HFF-Myc (cell line): ENCODE data around the gene CYP27B1.
A peak's percentile ranks its signal among the peaks of the same experiment; 100 is the strongest.

Source experiments
- DNase-seq: peaks from one replicate; pipeline ENCODE4 v3.0.0-alpha.2; 2011; ENCODE audit warnings: low read depth; ENCODE audit errors: extremely low read depth
- H3K4me3 ChIP-seq: replicated peaks from 2 replicates; pipeline ENCODE4 v1.5.1; 2011; ENCODE audit warnings: low read depth, mild to moderate bottlenecking, control low read depth, low read length
- CTCF ChIP-seq: IDR thresholded peaks from 2 replicates; pipeline ENCODE4 v1.5.1; 2012; ENCODE audit warnings: mild to moderate bottlenecking, low read depth, low read length, control low read depth; ENCODE audit errors: missing control alignments

Gene CYP27B1

GRCh38 chr12:57803319-57803893 lies 36.5 kb upstream of the CYP27B1 start:
- TF ChIP-seq CTCF = peak; percentile 88
- DNase-seq = no peak
- H3K4me3 ChIP-seq = no peak overlapping the region

GRCh38 chr12:57802607-57803006 lies 35.7 kb upstream of the CYP27B1 start:
- no peak overlapping the region for H3K4me3 ChIP-seq
- no peak for TF ChIP-seq CTCF
- DNase-seq = no peak

- TF ChIP-seq CTCF = no peak
- DNase-seq = no peak
- no peak overlapping the region for H3K4me3 ChIP-seq
Measured at GRCh38 chr12:57800965-57801364, 34.1 kb upstream of the CYP27B1 start.

- no peak overlapping the region for H3K4me3 ChIP-seq
- no peak for DNase-seq
- TF ChIP-seq CTCF = no peak
Measured at GRCh38 chr12:57797933-57798332, 31.1 kb upstream of the CYP27B1 start.

GRCh38 chr12:57796996-57797395 lies 30.1 kb upstream of the CYP27B1 start:
- DNase-seq = no peak
- TF ChIP-seq CTCF = no peak

GRCh38 chr12:57795354-57795753 lies 28.5 kb upstream of the CYP27B1 start:
- no peak for DNase-seq

More at GRCh38 chr12:57796996-57797395, 30.1 kb upstream of the CYP27B1 start:
- no peak overlapping the region for H3K4me3 ChIP-seq

More at GRCh38 chr12:57795354-57795753, 28.5 kb upstream of the CYP27B1 start:
- no peak for TF ChIP-seq CTCF
- H3K4me3 ChIP-seq = no peak overlapping the region
